HUES48 (cell line): ENCODE data around the gene RBM43.

Experiments
- H3K27ac ChIP-seq: one replicate; pipeline ENCODE4 v1.7.0; 2013; ENCODE audit warnings: low read depth, low read length, inconsistent platforms
- H3K27me3 ChIP-seq: 2 replicates; pipeline ENCODE4 v1.6.1; 2013; ENCODE audit warnings: mild to moderate bottlenecking, low read length; ENCODE audit not compliant: control insufficient read depth, insufficient read depth
- H3K36me3 ChIP-seq: 2 replicates; pipeline ENCODE4 v1.6.1; 2013; ENCODE audit warnings: low read length; ENCODE audit not compliant: control insufficient read depth, insufficient read depth
- H3K4me1 ChIP-seq: 2 replicates; pipeline ENCODE4 v1.6.1; 2013; ENCODE audit warnings: mild to moderate bottlenecking, low read length; ENCODE audit not compliant: control insufficient read depth, insufficient read depth
- H3K4me3 ChIP-seq: 2 replicates; pipeline ENCODE4 v1.5.1; 2013; ENCODE audit warnings: mild to moderate bottlenecking, low read depth, low read length
- H3K9ac ChIP-seq: 2 replicates; pipeline ENCODE4 v1.6.1; 2013; ENCODE audit warnings: mild to moderate bottlenecking, low read depth, low read length, moderate library complexity
- H3K9me3 ChIP-seq: 2 replicates; pipeline ENCODE4 v1.6.1; 2013; ENCODE audit warnings: low read length; ENCODE audit not compliant: control insufficient read depth, insufficient read depth

The RBM43 gene

GRCh38 chr2:151291224-151291623 lies 29.6 kb upstream of the RBM43 start:
- Histone ChIP-seq H3K4me3 (no peak overlapping the region), H3K27ac (no peak overlapping the region), H3K9ac (no peak overlapping the region), H3K4me1 (peaks cover 16% of the 10 kb centered on the region), H3K36me3 (no peaks in the 10 kb centered on the region), H3K27me3 (0 out of 2 replicates have a peak, but pooled peaks cover 3% of the 10 kb centered on the region), H3K9me3 (no peaks in the 10 kb centered on the region)

GRCh38 chr2:151289972-151290866 lies 28.6 kb upstream of the RBM43 start:
- H3K27ac ChIP-seq, result peak overlapping the region; percentile 28
- H3K4me1 ChIP-seq, result peaks cover 16% of the 10 kb centered on the region
- peak overlapping the region; percentile 72 for H3K4me3 ChIP-seq
- H3K27me3 ChIP-seq, result 0 out of 2 replicates have a peak, but pooled peaks cover 3% of the 10 kb centered on the region
- no peaks in the 10 kb centered on the region for H3K9me3 ChIP-seq
- peak overlapping the region; percentile 74 for H3K9ac ChIP-seq
- no peaks in the 10 kb centered on the region for H3K36me3 ChIP-seq

- Histone ChIP-seq H3K4me1 (peaks cover 16% of the 10 kb centered on the region), H3K36me3 (no peaks in the 10 kb centered on the region), H3K9me3 (no peaks in the 10 kb centered on the region), H3K27ac (no peak overlapping the region), H3K27me3 (0 out of 2 replicates have a peak, but pooled peaks cover 3% of the 10 kb centered on the region), H3K9ac (no peak overlapping the region), H3K4me3 (no peak overlapping the region)
Observed at GRCh38 chr2:151287513-151288250, 26.0 kb upstream of the RBM43 start.

GRCh38 chr2:151282401-151282800 lies 20.7 kb upstream of the RBM43 start:
- Histone ChIP-seq H3K27ac (no peak overlapping the region), H3K36me3 (0 out of 2 replicates have a peak, but pooled peaks cover 2% of the 10 kb centered on the region), H3K9ac (no peak overlapping the region), H3K9me3 (no peaks in the 10 kb centered on the region), H3K4me1 (no peaks in the 10 kb centered on the region), H3K4me3 (no peak overlapping the region), H3K27me3 (no peaks in the 10 kb centered on the region)

GRCh38 chr2:151280271-151280670 lies 18.6 kb upstream of the RBM43 start:
- 0 out of 2 replicates have a peak, but pooled peaks cover 2% of the 10 kb centered on the region for H3K36me3 ChIP-seq

GRCh38 chr2:151278487-151278886 lies 16.8 kb upstream of the RBM43 start:
- H3K4me1 ChIP-seq, result no peaks in the 10 kb centered on the region
- H3K9me3 ChIP-seq, result no peaks in the 10 kb centered on the region
- H3K4me3 ChIP-seq, result no peak overlapping the region
- no peaks in the 10 kb centered on the region for H3K27me3 ChIP-seq
- 0 out of 2 replicates have a peak, but pooled peaks cover 2% of the 10 kb centered on the region for H3K36me3 ChIP-seq
- H3K27ac ChIP-seq, result no peak overlapping the region
- no peak overlapping the region for H3K9ac ChIP-seq

More at GRCh38 chr2:151280271-151280670, 18.6 kb upstream of the RBM43 start:
- no peaks in the 10 kb centered on the region for H3K4me1 ChIP-seq
- no peaks in the 10 kb centered on the region for H3K27me3 ChIP-seq
- no peak overlapping the region for H3K9ac ChIP-seq
- H3K27ac ChIP-seq, result no peak overlapping the region
- no peaks in the 10 kb centered on the region for H3K9me3 ChIP-seq
- no peak overlapping the region for H3K4me3 ChIP-seq

GRCh38 chr2:151277067-151277466 lies 15.4 kb upstream of the RBM43 start:
- H3K36me3 ChIP-seq, result 0 out of 2 replicates have a peak, but pooled peaks cover 2% of the 10 kb centered on the region
- H3K27ac ChIP-seq, result no peak overlapping the region
- no peak overlapping the region for H3K9ac ChIP-seq
- no peaks in the 10 kb centered on the region for H3K27me3 ChIP-seq
- no peaks in the 10 kb centered on the region for H3K4me1 ChIP-seq
- H3K4me3 ChIP-seq, result no peak overlapping the region
- no peaks in the 10 kb centered on the region for H3K9me3 ChIP-seq

- Histone ChIP-seq H3K36me3 (no peaks in the 10 kb centered on the region), H3K4me3 (no peak overlapping the region), H3K9me3 (no peaks in the 10 kb centered on the region), H3K27me3 (no peaks in the 10 kb centered on the region), H3K27ac (no peak overlapping the region), H3K4me1 (no peaks in the 10 kb centered on the region), H3K9ac (no peak overlapping the region)
Observed at GRCh38 chr2:151275291-151275690, 13.6 kb upstream of the RBM43 start.

GRCh38 chr2:151271824-151272223 lies 10.2 kb upstream of the RBM43 start:
- H3K9me3 ChIP-seq, result no peaks in the 10 kb centered on the region
- no peaks in the 10 kb centered on the region for H3K36me3 ChIP-seq

GRCh38 chr2:151269798-151270568 lies 8.3 kb upstream of the RBM43 start:
- Histone ChIP-seq H3K27me3 (no peaks in the 10 kb centered on the region), H3K9ac (no peak overlapping the region), H3K27ac (peak overlapping the region; percentile 55), H3K4me3 (no peak overlapping the region), H3K36me3 (no peaks in the 10 kb centered on the region), H3K9me3 (no peaks in the 10 kb centered on the region), H3K4me1 (peaks cover 7% of the 10 kb centered on the region; the same call in 1 of the 2 replicates)

More at GRCh38 chr2:151271824-151272223, 10.2 kb upstream of the RBM43 start:
- no peak overlapping the region for H3K4me3 ChIP-seq
- no peaks in the 10 kb centered on the region for H3K27me3 ChIP-seq
- no peak overlapping the region for H3K27ac ChIP-seq
- no peak overlapping the region for H3K9ac ChIP-seq
- peaks cover 7% of the 10 kb centered on the region; the same call in 1 of the 2 replicates for H3K4me1 ChIP-seq
